ENCODE results near the gene DENND4B.
A peak's percentile ranks its signal among the peaks of the same experiment; 100 is the strongest.
"Not testable (repeated sequence)": the region's sequence is repeated elsewhere in the genome, so short reads cannot be mapped to it uniquely, and the experiment has no call there.

DENND4B gene

GRCh38 chr1:153946622-153947241 lies at the start of gene DENND4B:
TSS of gene DENND4B (minus strand) at chr1:153946718. CDS start at chr1:153944374, 2,344 bp downstream.
- peak; percentile 92 for DNase-seq (ENCODE audit: low spot score)

- no peak for DNase-seq (ENCODE audit: low spot score)
Observed at GRCh38 chr1:153995640-153996039, 49.1 kb upstream of the DENND4B start.

- no peak for DNase-seq (ENCODE audit: low spot score)
Observed at GRCh38 chr1:153995202-153995601, 48.7 kb upstream of the DENND4B start.

GRCh38 chr1:153991806-153992205 lies 45.3 kb upstream of the DENND4B start:
- no peak for DNase-seq (ENCODE audit: low spot score)

GRCh38 chr1:153991151-153991630 lies 44.7 kb upstream of the DENND4B start:
- no peak for DNase-seq (ENCODE audit: low spot score)

- DNase-seq (ENCODE audit: low spot score) = peak; percentile 92
Observed at GRCh38 chr1:153990468-153991150, 44.1 kb upstream of the DENND4B start, which contains the start of gene RPS27. TSS of gene RPS27 (plus strand) at chr1:153990762. CDS start at chr1:153990797, 35 bp downstream.

GRCh38 chr1:153987621-153988020 lies 41.1 kb upstream of the DENND4B start:
- no peak for DNase-seq (ENCODE audit: low spot score)

GRCh38 chr1:153985941-153986761 lies 39.6 kb upstream of the DENND4B start, which contains the start of gene RAB13:
TSS of gene RAB13 (minus strand) at chr1:153986339. CDS start at chr1:153986236, 103 bp downstream.
- peak; percentile 92 for DNase-seq (ENCODE audit: low spot score)

- no peak for DNase-seq (ENCODE audit: low spot score)
Observed at GRCh38 chr1:153985341-153985912, 38.9 kb upstream of the DENND4B start.

GRCh38 chr1:153984123-153984894 lies 37.8 kb upstream of the DENND4B start:
- no peak for DNase-seq (ENCODE audit: low spot score)

- DNase-seq (ENCODE audit: low spot score) = not testable (repeated sequence)
Observed at GRCh38 chr1:153981735-153982134, 35.2 kb upstream of the DENND4B start.

GRCh38 chr1:153979091-153979490 lies 32.6 kb upstream of the DENND4B start:
- DNase-seq (ENCODE audit: low spot score) = not testable (repeated sequence)

GRCh38 chr1:153978274-153978909 lies 31.9 kb upstream of the DENND4B start:
- no peak for DNase-seq (ENCODE audit: low spot score)

GRCh38 chr1:153977250-153978240 lies 31.0 kb upstream of the DENND4B start, which contains the start of gene JTB:
TSS of gene JTB (minus strand) at chr1:153977674. CDS start at chr1:153977252, 422 bp downstream.
- DNase-seq (ENCODE audit: low spot score) = peak; percentile 91

- no peak for DNase-seq (ENCODE audit: low spot score)
Observed at GRCh38 chr1:153976819-153977249, 30.3 kb upstream of the DENND4B start.

- DNase-seq (ENCODE audit: low spot score) = no peak
Observed at GRCh38 chr1:153973525-153973924, 27.0 kb upstream of the DENND4B start.

GRCh38 chr1:153973071-153973470 lies 26.6 kb upstream of the DENND4B start:
- no peak for DNase-seq (ENCODE audit: low spot score)

- DNase-seq (ENCODE audit: low spot score) = no peak
Observed at GRCh38 chr1:153970346-153970745, 23.8 kb upstream of the DENND4B start.

- no peak for DNase-seq (ENCODE audit: low spot score)
Observed at GRCh38 chr1:153968972-153969371, 22.5 kb upstream of the DENND4B start.
